Neural progenitor cell (in vitro differentiated cells): Measurements from ENCODE around the gene CPLANE1. TPM values are rescaled to one million over a fixed set of nuclear protein-coding genes. Genes with fewer than 3 reads are reported as not detected.

Experiments used
- DNase-seq: peaks from one replicate; pipeline ENCODE4 v3.0.0-alpha.2; 2016; ENCODE audit warnings: low spot score
- H2AFZ ChIP-seq: fragments of 200-600 bp; sonication (generic); replicated peaks from 2 replicates; pipeline ENCODE4 v1.6.1; 2016; ENCODE audit warnings: antibody characterized with exemption
- H3F3A ChIP-seq: fragments of 200-600 bp; sonication (generic); 2 replicates; pipeline ENCODE4 v1.6.1; 2016; ENCODE audit warnings: antibody characterized with exemption, low read depth
- H3K27ac ChIP-seq: fragments of 200-600 bp; sonication (generic); 2 replicates; pipeline ENCODE4 v1.5.1; 2016; ENCODE audit warnings: mild to moderate bottlenecking
- H3K27me3 ChIP-seq: fragments of 200-600 bp; sonication (generic); 2 replicates; pipeline ENCODE4 v1.6.1; 2016; ENCODE audit warnings: mild to moderate bottlenecking, moderate library complexity
- H3K36me3 ChIP-seq: fragments of 200-600 bp; sonication (generic); 2 replicates; pipeline ENCODE4 v1.5.1; 2016
- H3K4me1 ChIP-seq: fragments of 200-600 bp; sonication (generic); 2 replicates; pipeline ENCODE4 v1.6.1; 2016; ENCODE audit warnings: mixed run types
- H3K4me2 ChIP-seq: fragments of 200-600 bp; sonication (generic); 2 replicates; pipeline ENCODE4 v1.6.1; 2016
- H3K4me3 ChIP-seq: fragments of 200-600 bp; sonication (generic); 2 replicates; pipeline ENCODE4 v1.5.1; 2016
- H3K79me2 ChIP-seq: fragments of 200-600 bp; sonication (generic); 2 replicates; pipeline ENCODE4 v1.6.1; 2016; ENCODE audit warnings: low read depth
- H3K9ac ChIP-seq: fragments of 200-600 bp; sonication (generic); 2 replicates; pipeline ENCODE4 v1.6.1; 2016
- H3K9me3 ChIP-seq: fragments of 200-600 bp; sonication (generic); 2 replicates; pipeline ENCODE4 v1.5.1; 2016; ENCODE audit warnings: low read depth
- H4K20me1 ChIP-seq: fragments of 200-600 bp; sonication (generic); 2 replicates; pipeline ENCODE4 v1.6.1; 2016; ENCODE audit warnings: low read depth
- H3K27ac Mint-ChIP-seq: 3 replicates; pipeline ENCODE4 v1.8.0; 2021; ENCODE audit warnings: mixed read lengths
- H3K27me3 Mint-ChIP-seq: 2 replicates; pipeline ENCODE4 v1.8.0; 2022; ENCODE audit warnings: low read depth, mild to moderate bottlenecking, inconsistent platforms, moderate library complexity, mixed read lengths; ENCODE audit not compliant: insufficient read depth
- H3K36me3 Mint-ChIP-seq: 3 replicates; pipeline ENCODE4 v1.8.0; 2021; ENCODE audit warnings: mixed read lengths
- H3K4me1 Mint-ChIP-seq: 3 replicates; pipeline ENCODE4 v1.8.0; 2021; ENCODE audit warnings: mixed read lengths
- H3K4me3 Mint-ChIP-seq: 3 replicates; pipeline ENCODE4 v1.8.0; 2021; ENCODE audit warnings: mild to moderate bottlenecking, moderate library complexity, mixed read lengths
- H3K9me3 Mint-ChIP-seq: 3 replicates; pipeline ENCODE4 v1.8.0; 2020; ENCODE audit warnings: mixed read lengths
- EZH2 ChIP-seq: fragments of 200-600 bp; sonication (generic); IDR thresholded peaks from 2 replicates; pipeline ENCODE4 v1.6.1; 2017; ENCODE audit warnings: antibody characterized with exemption, mild to moderate bottlenecking, moderate library complexity
- EZH2phosphoT487 ChIP-seq: fragments of 200-600 bp; sonication (generic); IDR thresholded peaks from 2 replicates; pipeline ENCODE4 v1.6.1; 2017; ENCODE audit warnings: antibody characterized with exemption
- total RNA-seq: library from RNA; depleted of rRNA; stranded (reverse); fragments of >200 nt; gene quantifications from 2 replicates; pipeline ENCODE4 v1.2.3, GENCODE V29; 2015; ENCODE audit warnings: low replicate concordance
- TF ChIP-seq, protein P1 (sequence below): fragments of 200-600 bp; sonication (generic); IDR thresholded peaks from 2 replicates; pipeline ENCODE4 v1.5.1; 2017; ENCODE audit warnings: antibody characterized with exemption, mild to moderate bottlenecking

CPLANE1 gene
- total RNA-seq, 1 donor from 2014 or later = 23.4 TPM

DNA sequence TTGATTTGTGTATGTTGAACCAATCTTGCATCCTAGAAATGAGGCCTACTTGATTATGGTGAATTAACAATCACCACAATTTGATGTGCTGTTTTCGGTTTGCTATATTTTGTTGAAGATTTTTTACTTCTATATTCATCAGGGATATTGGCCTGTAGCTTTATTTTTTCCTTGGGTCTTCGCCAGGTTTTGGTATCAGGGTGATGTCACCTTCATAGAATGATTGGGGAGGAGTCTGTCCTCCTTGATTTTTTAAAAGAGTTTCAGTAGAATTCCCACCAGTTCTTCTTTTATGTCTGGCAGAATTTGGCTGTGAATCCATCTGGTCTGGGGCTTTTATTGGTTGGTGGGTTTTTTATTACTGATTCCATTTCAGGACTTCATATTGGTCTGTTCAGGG lies 115.2 kb downstream of the CPLANE1 start:
- no peak overlapping the region for H3K4me3 Mint-ChIP-seq
- peaks cover 62% of the 10 kb centered on the region for H3K36me3 Mint-ChIP-seq
- no peaks in the 10 kb centered on the region for H3K27me3 Mint-ChIP-seq
- H3K27ac Mint-ChIP-seq = no peak overlapping the region
- Histone ChIP-seq H3K79me2 (no peaks in the 10 kb centered on the region), H3K4me3 (no peak overlapping the region), H3K4me2 (no peak overlapping the region), H3K4me1 (no peaks in the 10 kb centered on the region), H3K9me3 (no peaks in the 10 kb centered on the region), H2AFZ (no peak overlapping the region), H3F3A (no peaks in the 10 kb centered on the region), H3K27me3 (no peaks in the 10 kb centered on the region), H3K9ac (no peak overlapping the region), H3K36me3 (peaks cover 16% of the 10 kb centered on the region), H3K27ac (no peak overlapping the region), H4K20me1 (no peaks in the 10 kb centered on the region)
- peaks cover 25% of the 10 kb centered on the region for H3K9me3 Mint-ChIP-seq
- no peak for DNase-seq
- TF ChIP-seq, protein P1, sequence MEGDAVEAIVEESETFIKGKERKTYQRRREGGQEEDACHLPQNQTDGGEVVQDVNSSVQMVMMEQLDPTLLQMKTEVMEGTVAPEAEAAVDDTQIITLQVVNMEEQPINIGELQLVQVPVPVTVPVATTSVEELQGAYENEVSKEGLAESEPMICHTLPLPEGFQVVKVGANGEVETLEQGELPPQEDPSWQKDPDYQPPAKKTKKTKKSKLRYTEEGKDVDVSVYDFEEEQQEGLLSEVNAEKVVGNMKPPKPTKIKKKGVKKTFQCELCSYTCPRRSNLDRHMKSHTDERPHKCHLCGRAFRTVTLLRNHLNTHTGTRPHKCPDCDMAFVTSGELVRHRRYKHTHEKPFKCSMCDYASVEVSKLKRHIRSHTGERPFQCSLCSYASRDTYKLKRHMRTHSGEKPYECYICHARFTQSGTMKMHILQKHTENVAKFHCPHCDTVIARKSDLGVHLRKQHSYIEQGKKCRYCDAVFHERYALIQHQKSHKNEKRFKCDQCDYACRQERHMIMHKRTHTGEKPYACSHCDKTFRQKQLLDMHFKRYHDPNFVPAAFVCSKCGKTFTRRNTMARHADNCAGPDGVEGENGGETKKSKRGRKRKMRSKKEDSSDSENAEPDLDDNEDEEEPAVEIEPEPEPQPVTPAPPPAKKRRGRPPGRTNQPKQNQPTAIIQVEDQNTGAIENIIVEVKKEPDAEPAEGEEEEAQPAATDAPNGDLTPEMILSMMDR = no peak
- TF ChIP-seq EZH2 (no peak), EZH2phosphoT487 (no peak)
- no peaks in the 10 kb centered on the region for H3K4me1 Mint-ChIP-seq

DNA sequence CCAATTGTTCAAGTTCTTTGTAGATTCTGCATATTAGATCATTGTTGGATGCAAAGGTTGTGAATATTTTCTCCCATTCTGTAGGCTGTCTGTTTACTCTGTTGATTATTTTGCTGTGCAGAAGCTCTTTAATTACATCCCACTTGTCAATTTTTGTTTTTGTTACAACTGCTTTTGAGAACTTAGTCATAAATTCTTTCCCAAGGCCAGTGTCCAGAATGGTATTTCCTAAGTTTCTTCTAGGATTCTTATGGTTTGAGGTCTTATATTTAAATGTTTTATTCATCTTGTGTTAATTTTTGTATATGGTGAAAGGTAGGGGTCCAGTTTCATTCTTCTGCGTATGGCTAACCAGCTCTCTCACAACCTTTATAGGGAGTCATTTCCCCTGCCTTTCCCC lies 116.5 kb downstream of the CPLANE1 start:
- Histone ChIP-seq H3K27ac (no peak overlapping the region), H3K36me3 (peaks cover 4% of the 10 kb centered on the region), H3K27me3 (no peaks in the 10 kb centered on the region), H3K4me2 (no peak overlapping the region), H3K4me1 (no peaks in the 10 kb centered on the region), H3F3A (no peaks in the 10 kb centered on the region), H4K20me1 (no peaks in the 10 kb centered on the region), H3K9me3 (no peaks in the 10 kb centered on the region), H3K79me2 (no peaks in the 10 kb centered on the region), H3K9ac (no peak overlapping the region), H2AFZ (no peak overlapping the region), H3K4me3 (no peak overlapping the region)
- no peak for DNase-seq
- no peaks in the 10 kb centered on the region for H3K27me3 Mint-ChIP-seq
- H3K4me1 Mint-ChIP-seq = no peaks in the 10 kb centered on the region
- H3K9me3 Mint-ChIP-seq = peaks cover 22% of the 10 kb centered on the region
- H3K36me3 Mint-ChIP-seq = peaks cover 58% of the 10 kb centered on the region
- TF ChIP-seq, protein P1 = no peak
- TF ChIP-seq EZH2phosphoT487 (no peak), EZH2 (no peak)
- no peak overlapping the region for H3K4me3 Mint-ChIP-seq
- no peak overlapping the region for H3K27ac Mint-ChIP-seq

DNA sequence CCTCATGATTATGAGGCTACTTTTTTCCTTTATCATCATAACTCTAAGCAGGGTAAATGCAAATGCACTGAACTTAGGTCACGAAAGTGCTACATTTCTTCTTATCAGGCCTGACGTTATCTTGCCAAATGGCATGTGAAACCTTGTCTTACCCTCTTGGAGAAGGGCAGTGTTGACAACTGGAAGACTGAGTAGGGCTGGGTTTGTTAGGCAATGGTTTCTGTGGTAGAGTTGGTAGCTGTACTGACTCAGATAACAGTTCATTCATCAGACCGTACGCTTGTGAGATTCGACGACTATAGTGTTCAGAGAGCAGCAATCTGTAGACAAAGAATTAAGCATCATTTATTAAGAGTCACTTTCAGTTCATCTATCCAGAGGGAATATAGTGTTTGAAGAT lies 127.7 kb downstream of the CPLANE1 start:
- Histone ChIP-seq H3K4me1 (no peaks in the 10 kb centered on the region), H3F3A (no peaks in the 10 kb centered on the region), H3K27me3 (no peaks in the 10 kb centered on the region), H2AFZ (no peak overlapping the region), H3K4me3 (no peak overlapping the region), H3K36me3 (no peaks in the 10 kb centered on the region), H3K79me2 (no peaks in the 10 kb centered on the region), H4K20me1 (no peaks in the 10 kb centered on the region), H3K9ac (no peak overlapping the region), H3K9me3 (no peaks in the 10 kb centered on the region), H3K4me2 (no peak overlapping the region), H3K27ac (no peak overlapping the region)
- Mint-ChIP-seq H3K4me3 (no peak overlapping the region), H3K36me3 (peaks cover 21% of the 10 kb centered on the region), H3K27me3 (no peaks in the 10 kb centered on the region), H3K9me3 (no peaks in the 10 kb centered on the region), H3K27ac (peak overlapping the region; percentile 14), H3K4me1 (no peaks in the 10 kb centered on the region)
- TF ChIP-seq EZH2phosphoT487 (no peak), EZH2 (no peak)
- TF ChIP-seq, protein P1 = no peak
- DNase-seq = no peak
